22Rv1 (cell line): ENCODE measurements around the gene MCHR1.

Experiments
- ZFX ChIP-seq: fragments of 450-650 bp; IDR thresholded peaks from 2 replicates; pipeline ENCODE4 v1.6.1; 2017; ENCODE audit warnings: antibody characterized with exemption, borderline replicate concordance
- TF ChIP-seq, protein P1 (sequence below): fragments of 450-650 bp; IDR thresholded peaks from 2 replicates; pipeline ENCODE4 v1.5.1; 2017; ENCODE audit warnings: mild to moderate bottlenecking

DNA sequence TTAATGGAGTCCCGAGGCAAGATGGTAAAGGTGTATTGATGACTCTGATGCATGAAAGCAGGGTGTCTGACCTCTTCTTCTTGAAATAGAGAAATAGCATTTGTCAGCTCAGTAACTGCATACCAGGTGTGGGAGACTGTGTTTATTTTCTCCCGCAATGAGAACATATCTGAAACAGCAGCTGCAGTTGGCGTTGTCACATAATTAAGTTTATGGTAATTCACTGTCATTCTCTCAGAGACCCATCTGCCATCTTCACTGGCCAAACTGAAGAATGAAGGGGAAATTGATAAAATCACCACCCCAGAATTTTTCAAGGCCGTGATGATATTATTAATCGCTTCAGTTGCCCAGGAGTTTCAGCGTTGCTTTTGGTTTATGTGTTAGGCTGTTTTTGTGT lies 20.1 kb upstream of the MCHR1 start:
- TF ChIP-seq, protein P1, sequence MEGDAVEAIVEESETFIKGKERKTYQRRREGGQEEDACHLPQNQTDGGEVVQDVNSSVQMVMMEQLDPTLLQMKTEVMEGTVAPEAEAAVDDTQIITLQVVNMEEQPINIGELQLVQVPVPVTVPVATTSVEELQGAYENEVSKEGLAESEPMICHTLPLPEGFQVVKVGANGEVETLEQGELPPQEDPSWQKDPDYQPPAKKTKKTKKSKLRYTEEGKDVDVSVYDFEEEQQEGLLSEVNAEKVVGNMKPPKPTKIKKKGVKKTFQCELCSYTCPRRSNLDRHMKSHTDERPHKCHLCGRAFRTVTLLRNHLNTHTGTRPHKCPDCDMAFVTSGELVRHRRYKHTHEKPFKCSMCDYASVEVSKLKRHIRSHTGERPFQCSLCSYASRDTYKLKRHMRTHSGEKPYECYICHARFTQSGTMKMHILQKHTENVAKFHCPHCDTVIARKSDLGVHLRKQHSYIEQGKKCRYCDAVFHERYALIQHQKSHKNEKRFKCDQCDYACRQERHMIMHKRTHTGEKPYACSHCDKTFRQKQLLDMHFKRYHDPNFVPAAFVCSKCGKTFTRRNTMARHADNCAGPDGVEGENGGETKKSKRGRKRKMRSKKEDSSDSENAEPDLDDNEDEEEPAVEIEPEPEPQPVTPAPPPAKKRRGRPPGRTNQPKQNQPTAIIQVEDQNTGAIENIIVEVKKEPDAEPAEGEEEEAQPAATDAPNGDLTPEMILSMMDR: no peak
- TF ChIP-seq ZFX: no peak
